HG02798 (cell line): ENCODE results near the gene EGR4.
A peak's percentile ranks its signal among the peaks of the same experiment; 100 is the strongest.

Experiments
- ATAC-seq: cut with Tn5 transposase; IDR thresholded peaks from one replicate; pipeline ENCODE4 v1.9.1; 2021; ENCODE audit warnings: mild to moderate bottlenecking; ENCODE audit not compliant: unreplicated experiment, poor library complexity

Gene EGR4

GRCh38 chr2:73293534-73294171, at the start of gene EGR4:
Gene EGR4 (minus strand): TSS chr2:73293548. CDS start chr2:73293317, 231 bp downstream.
- peak; percentile 94 for ATAC-seq

GRCh38 chr2:73341039-73341438, 47.7 kb upstream of the EGR4 start:
- ATAC-seq = no peak

- ATAC-seq = no peak
Measured at GRCh38 chr2:73339201-73339600, 45.9 kb upstream of the EGR4 start.

- ATAC-seq = no peak
Measured at GRCh38 chr2:73337828-73338227, 44.5 kb upstream of the EGR4 start.

- no peak for ATAC-seq
Measured at GRCh38 chr2:73334620-73335019, 41.3 kb upstream of the EGR4 start.

GRCh38 chr2:73334045-73334444, 40.7 kb upstream of the EGR4 start:
- no peak for ATAC-seq

- no peak for ATAC-seq
Measured at GRCh38 chr2:73333564-73333963, 40.2 kb upstream of the EGR4 start.

GRCh38 chr2:73324126-73324725, 30.9 kb upstream of the EGR4 start:
- no peak for ATAC-seq

- ATAC-seq = no peak
Measured at GRCh38 chr2:73323551-73323950, 30.2 kb upstream of the EGR4 start.

- ATAC-seq = no peak
Measured at GRCh38 chr2:73314441-73314840, 21.1 kb upstream of the EGR4 start.

GRCh38 chr2:73307720-73308119, 14.4 kb upstream of the EGR4 start:
- ATAC-seq = no peak

GRCh38 chr2:73301636-73302035, 8.3 kb upstream of the EGR4 start:
- no peak for ATAC-seq

- ATAC-seq = no peak
Measured at GRCh38 chr2:73300926-73301325, 7.6 kb upstream of the EGR4 start.

GRCh38 chr2:73297586-73297985, 4.2 kb upstream of the EGR4 start:
- no peak for ATAC-seq

- ATAC-seq = no peak
Measured at GRCh38 chr2:73297151-73297559, 3.8 kb upstream of the EGR4 start.

- ATAC-seq = no peak
Measured at GRCh38 chr2:73295751-73296400, 2.5 kb upstream of the EGR4 start.

- ATAC-seq = no peak
Measured at GRCh38 chr2:73294239-73294638, 891 bp upstream of the EGR4 start.

- ATAC-seq = peak; percentile 1
Measured at GRCh38 chr2:73292906-73293533, 328 bp downstream of the EGR4 start.

GRCh38 chr2:73292316-73292905, 937 bp downstream of the EGR4 start:
- no peak for ATAC-seq

- no peak for ATAC-seq
Measured at GRCh38 chr2:73291461-73292315, 1.7 kb downstream of the EGR4 start.
